Measurements from ENCODE around the gene EML5.
A peak's percentile ranks its signal among the peaks of the same experiment; 100 is the strongest.

The EML5 gene

GRCh38 chr14:88698651-88699050, 94.1 kb downstream of the EML5 start:
- no peak for DNase-seq

- DNase-seq = no peak
These were observed 96.9 kb downstream of the EML5 start for GRCh38 chr14:88695870-88696269.

GRCh38 chr14:88688386-88688785, 104.4 kb downstream of the EML5 start:
- no peak for DNase-seq

GRCh38 chr14:88683119-88683518, 109.6 kb downstream of the EML5 start:
- DNase-seq = no peak

- DNase-seq = no peak
These were observed 110.1 kb downstream of the EML5 start for GRCh38 chr14:88682495-88683114.

GRCh38 chr14:88681755-88682494, 110.8 kb downstream of the EML5 start:
- DNase-seq = no peak

- no peak for DNase-seq
These were observed 123.4 kb downstream of the EML5 start for GRCh38 chr14:88669346-88669745.

- DNase-seq = no peak
These were observed 124.2 kb downstream of the EML5 start for GRCh38 chr14:88668448-88669116.

- peak; percentile 40 for DNase-seq
These were observed 125.0 kb downstream of the EML5 start for GRCh38 chr14:88667555-88668273.

- DNase-seq = no peak
These were observed 132.7 kb downstream of the EML5 start for GRCh38 chr14:88660056-88660455.

GRCh38 chr14:88639221-88639620, 153.5 kb downstream of the EML5 start:
- DNase-seq = no peak

- no peak for DNase-seq
These were observed 160.2 kb downstream of the EML5 start for GRCh38 chr14:88632512-88632911.

- no peak for DNase-seq
These were observed 161.7 kb downstream of the EML5 start for GRCh38 chr14:88631091-88631490.

- DNase-seq = no peak
These were observed 162.2 kb downstream of the EML5 start for GRCh38 chr14:88630565-88630964.

GRCh38 chr14:88628462-88628861, 164.3 kb downstream of the EML5 start:
- no peak for DNase-seq

GRCh38 chr14:88628033-88628432, 164.7 kb downstream of the EML5 start:
- DNase-seq = no peak

- no peak for DNase-seq
These were observed 167.1 kb downstream of the EML5 start for GRCh38 chr14:88625671-88626070.

- no peak for DNase-seq
These were observed 171.7 kb downstream of the EML5 start for GRCh38 chr14:88621100-88621499.

- DNase-seq = no peak
These were observed 174.3 kb downstream of the EML5 start for GRCh38 chr14:88618476-88618875.

GRCh38 chr14:88617479-88617878, 175.3 kb downstream of the EML5 start:
- no peak for DNase-seq

- no peak for DNase-seq
These were observed 176.1 kb downstream of the EML5 start for GRCh38 chr14:88616697-88617096.

- DNase-seq = no peak
These were observed 178.4 kb downstream of the EML5 start for GRCh38 chr14:88614218-88614907.

GRCh38 chr14:88613552-88614010, 179.2 kb downstream of the EML5 start:
- no peak for DNase-seq
